CD4-positive, alpha-beta T cell treated with Interleukin-17A for 1 hour (primary cell): ENCODE results near the gene ABCC1.
"Not testable (repeated sequence)": the region's sequence is repeated elsewhere in the genome, so short reads cannot be mapped to it uniquely, and the experiment has no call there.

ENCODE experiments used
- DNase-seq: peaks from one replicate; pipeline ENCODE4 v3.0.0-alpha.2; 2020

The ABCC1 gene

GRCh38 chr16:16146380-16147315, 197.2 kb downstream of the ABCC1 start:
- DNase-seq = no peak

DNA sequence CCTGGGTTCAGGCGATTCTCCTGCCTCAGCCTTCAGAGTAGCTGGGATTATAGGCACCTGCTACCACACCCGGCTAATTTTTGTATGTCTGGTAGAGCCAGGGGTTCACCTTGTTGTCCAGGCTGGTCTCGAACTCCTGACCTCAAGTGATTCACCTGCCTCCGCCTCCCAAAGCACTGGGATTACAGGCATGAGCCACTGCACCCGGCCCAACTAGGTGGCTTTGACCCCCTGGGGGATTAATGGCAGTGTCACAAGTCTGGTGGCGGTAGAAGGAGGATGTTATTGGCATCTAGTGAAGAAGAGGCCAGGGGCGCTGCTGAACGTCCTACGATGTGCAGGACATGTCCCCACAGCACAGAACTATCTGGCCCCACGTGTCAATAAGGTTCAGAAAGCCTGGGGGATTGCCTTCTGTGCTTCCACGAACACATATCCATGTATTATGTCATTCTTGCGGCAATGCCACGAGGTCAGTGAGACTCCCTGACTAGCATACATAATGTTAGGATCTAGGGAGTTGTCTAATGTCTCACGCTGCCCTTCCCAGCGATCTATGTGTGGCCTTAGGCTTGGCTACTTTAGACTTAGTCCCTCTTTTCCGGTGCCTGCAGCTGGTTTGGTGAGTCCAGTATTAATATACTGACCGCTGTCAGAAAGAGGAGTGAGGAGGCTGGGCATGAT, 198.0 kb downstream of the ABCC1 start:
- no peak for DNase-seq

DNA sequence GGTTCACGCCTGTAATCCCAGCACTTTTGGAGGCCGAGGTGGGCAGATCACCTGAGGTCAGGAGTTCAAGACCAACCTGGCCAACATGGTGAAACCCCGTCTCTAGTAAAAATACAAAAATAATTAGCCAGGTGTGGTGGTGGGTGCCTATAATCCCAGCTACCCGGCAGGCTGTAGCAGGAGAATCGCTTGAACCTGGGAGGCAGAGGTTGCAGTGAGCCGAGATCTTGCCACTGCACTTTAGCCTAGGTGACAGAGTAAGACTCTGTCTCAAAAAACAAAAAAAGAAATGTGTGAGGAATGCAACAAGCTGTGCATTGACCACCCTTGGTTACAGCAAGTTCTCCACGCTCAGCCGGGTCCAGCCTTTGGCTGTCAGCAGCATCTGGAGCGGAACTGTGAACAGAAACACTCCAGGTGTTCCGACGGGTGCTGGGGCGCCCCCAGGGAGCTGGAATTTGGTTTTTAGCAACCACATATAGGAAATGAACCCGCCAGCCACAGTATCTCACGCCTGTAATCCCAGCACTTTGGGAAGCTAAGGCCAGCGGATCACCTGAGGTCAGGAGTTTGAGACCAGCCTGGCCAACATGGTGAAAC, 198.7 kb downstream of the ABCC1 start:
- DNase-seq = not testable (repeated sequence)

DNA sequence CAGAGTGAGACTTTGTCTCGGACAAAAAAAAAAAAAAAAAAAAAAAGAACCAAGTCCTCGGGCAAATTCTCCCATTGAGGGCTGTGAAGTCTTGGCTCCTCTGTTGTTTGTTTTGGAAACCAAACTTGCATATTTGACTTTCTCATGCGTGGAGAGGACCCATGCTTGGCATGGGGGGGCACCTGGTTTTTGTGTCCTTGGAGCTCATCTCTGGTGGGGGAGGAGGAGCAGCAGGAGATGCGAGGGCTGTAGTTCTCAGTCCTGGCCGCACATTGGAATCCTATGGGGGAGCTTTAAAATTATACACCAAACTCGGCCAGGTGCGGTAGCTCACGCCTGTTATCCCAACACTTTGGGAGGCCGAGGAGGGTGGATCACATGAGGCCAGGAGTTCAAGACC, 199.3 kb downstream of the ABCC1 start:
- no peak for DNase-seq

GRCh38 chr16:16149710-16150116, 200.3 kb downstream of the ABCC1 start:
- no peak for DNase-seq

GRCh38 chr16:16150117-16150877, 200.9 kb downstream of the ABCC1 start:
- DNase-seq = no peak

GRCh38 chr16:16150878-16151152, 201.4 kb downstream of the ABCC1 start:
- DNase-seq = no peak

DNA sequence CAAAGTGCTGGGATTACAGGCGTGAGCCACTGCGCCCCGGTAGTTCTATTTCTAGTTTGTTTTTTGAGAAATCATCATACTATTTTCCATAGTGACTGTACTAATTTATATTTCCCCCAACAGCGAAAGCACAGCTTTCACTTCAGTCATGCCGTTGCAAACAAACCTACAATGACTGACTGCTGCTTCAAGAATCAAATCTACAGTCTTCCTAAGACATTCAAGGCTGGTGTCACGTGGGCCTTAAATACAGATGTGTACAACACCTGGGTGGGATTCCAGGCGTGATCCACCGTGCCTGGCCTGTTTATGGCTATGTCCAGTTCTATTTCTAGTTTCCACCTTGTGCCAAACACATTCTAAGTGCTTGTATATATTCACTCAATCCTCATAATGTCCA, 201.9 kb downstream of the ABCC1 start:
- no peak for DNase-seq

- not testable (repeated sequence) for DNase-seq
Measured at GRCh38 chr16:16153000-16153399, 203.6 kb downstream of the ABCC1 start.

GRCh38 chr16:16154281-16154951, 205.0 kb downstream of the ABCC1 start:
- no peak for DNase-seq

DNA sequence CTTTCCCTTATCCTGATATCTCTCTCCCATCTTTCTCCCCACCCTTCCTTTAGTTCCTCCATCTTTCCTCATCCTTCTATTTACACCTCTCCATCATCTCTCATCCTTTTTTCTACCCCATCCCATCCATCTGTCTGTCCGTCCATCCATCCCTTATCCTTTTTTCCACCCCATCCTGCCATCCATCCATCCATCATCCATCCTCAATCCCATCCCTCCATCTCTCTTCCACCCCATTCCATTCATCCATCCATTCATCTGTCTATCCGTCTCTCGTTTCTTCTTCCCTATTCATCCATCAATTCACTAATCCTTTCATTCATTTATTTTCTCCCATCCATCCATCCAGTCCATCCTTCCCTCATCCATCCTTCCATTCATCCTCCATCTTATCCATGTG, 205.8 kb downstream of the ABCC1 start:
- DNase-seq = no peak

GRCh38 chr16:16157166-16157565, 207.8 kb downstream of the ABCC1 start:
- no peak for DNase-seq

DNA sequence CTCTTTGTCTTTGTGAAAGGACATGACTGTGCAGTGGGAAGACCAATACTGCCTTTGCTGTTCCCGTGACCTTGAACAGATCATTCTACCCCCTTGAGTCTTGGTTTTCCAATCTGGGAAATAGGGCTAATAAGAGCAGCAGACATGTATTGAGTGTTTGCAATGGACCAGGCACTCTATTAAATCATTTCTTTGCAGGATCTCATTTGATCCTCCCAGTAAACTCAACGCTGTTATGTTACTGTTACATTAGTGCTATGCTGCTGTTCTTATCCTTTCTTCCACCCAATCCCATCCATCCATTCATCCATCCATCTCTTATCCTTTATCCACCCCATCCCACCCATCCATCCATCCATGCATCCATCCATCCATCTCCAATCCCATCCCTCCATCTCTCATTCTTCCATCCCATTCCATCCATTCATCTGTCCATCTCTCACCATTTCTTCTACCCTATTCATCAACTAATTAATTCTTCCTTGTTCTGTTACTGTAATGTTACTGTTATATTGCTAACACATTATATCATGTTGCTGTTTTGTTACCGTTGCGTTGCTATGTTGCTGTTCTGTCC, 208.8 kb downstream of the ABCC1 start:
- DNase-seq = no peak

DNA sequence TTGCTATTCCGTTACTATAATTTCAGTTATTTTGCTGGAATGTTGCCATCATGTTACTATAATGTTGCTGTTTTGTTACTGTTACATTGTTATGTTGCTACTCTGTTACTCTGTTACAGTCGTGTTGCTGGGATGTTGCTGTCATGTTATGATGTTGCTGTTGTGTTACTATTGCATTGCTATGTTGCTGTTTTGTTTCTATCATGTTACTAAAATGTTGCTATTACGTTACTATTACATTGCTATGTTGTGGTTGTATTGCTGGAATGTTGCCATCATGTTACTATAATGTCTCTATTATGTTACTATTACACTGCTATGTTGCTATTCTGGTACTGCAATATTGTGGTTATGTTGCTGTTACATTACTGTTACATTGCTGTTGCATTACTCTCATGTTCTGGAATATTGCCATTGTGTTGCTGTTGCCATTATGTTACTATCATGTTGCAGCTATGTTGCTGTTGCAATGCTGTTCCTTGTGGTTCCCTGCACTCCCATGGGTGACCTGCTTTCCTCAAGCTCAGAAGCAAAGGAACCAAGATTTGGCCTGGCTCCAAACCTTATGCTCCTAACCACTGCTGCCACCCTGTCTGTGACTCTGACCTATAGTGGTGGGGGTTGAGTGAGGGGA, 209.4 kb downstream of the ABCC1 start:
- no peak for DNase-seq

DNA sequence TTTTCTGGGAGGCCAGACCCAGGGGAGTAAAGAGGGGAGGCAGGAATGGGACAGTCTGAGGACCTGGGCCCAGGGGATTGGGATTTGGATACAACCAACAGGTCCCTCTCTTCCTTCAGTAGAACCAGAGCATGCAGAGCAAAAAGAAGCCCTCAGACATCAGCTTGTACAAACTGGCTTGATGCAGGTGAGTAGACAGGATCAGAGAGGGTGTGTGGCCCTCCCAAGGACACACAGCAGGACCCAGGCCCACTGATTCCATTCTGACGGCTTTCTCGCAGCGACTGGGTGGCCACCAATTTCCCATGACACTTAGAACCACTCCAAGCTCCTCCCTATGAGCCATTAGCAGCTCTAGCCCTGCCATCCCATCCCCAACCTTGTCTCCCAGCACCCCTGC, 210.2 kb downstream of the ABCC1 start:
- no peak for DNase-seq

GRCh38 chr16:16161319-16161718, 211.9 kb downstream of the ABCC1 start:
- no peak for DNase-seq

DNA sequence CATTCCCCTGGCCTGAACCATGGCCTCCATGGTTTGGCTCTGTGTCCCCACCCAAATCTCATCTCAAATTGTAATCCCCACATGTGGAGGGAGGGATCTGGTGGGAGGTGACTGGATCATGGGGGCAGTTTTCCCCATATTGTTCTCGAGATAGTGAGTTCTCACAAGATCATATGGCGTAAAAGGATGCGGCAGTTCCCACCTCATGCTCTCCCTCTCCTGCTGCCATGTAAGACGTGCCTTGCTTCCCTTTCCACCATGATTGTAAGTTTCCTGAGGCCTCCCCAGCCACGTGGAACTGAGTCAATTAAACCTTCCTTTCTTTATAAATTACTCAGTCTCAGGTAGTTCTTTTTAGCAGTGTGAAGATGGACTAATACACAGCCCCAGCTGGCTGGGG, 212.4 kb downstream of the ABCC1 start:
- not testable (repeated sequence) for DNase-seq

GRCh38 chr16:16162591-16162990, 213.2 kb downstream of the ABCC1 start:
- no peak for DNase-seq

DNA sequence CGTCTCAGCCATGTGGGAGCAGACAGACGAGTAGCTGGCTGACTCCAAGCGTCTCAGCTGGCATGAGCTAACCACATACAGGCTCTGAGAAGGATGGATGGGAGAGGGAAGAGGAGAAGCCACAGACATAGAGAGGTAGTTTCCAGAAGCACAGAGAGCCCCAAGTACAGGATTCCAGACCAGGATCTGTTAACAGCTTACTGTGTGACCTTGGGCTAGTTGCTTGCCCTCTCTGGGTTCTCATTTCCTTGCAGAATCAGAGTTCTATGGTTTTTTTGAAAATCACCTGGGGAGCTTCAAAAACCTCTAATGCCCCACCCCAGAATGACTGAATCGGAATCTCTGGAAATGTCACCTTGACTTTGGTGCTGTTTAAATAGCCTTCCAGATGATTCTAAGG, 213.7 kb downstream of the ABCC1 start:
- DNase-seq = no peak

GRCh38 chr16:16163571-16163970, 214.2 kb downstream of the ABCC1 start:
- DNase-seq = no peak

- DNase-seq = no peak
Measured at GRCh38 chr16:16164243-16164642, 214.8 kb downstream of the ABCC1 start.

DNA sequence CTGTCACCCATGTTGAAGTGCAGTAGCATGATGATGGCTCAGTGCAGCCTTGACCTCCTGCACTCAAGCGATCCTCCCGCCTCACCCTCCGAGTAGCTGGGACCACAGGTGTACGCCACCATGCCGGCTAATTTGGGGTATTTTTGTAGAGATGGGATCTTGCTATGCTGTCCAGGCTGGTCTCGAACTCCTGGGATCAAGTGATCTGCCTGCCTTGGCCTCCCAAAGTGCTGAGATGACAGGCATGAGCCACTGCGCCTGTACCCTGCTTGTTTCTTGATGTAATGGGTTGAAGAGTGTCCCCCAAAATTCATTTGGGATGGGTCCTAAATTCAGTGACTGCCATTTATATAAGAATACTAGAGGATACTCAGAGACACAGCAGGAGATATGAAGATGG, 216.7 kb downstream of the ABCC1 start:
- DNase-seq = no peak
